Endothelial cell of umbilical vein (primary cell): Measurements from ENCODE around the gene ING2. TPM values are rescaled to one million over a fixed set of nuclear protein-coding genes. Genes with fewer than 3 reads are reported as not detected.

ENCODE experiments used
- BruUV-seq: library from RNA; stranded (reverse); fragments of 400-500 nt; replicated peaks from 2 replicates; lab custom pipeline; 2021; lab: Mats Ljungman, UMichigan
- CTCF ChIA-PET: fragments of 300-600, 350-600 bp; sonication (Branson Sonifier 250); formaldehyde crosslinking; loops from one replicate; lab custom pipeline; 2021; ENCODE audit warnings: antibody characterized with exemption, inconsistent platforms; lab: Charles Lee
- POLR2A ChIA-PET: fragments of 300-600, 350-600 bp; sonication (Branson Sonifier 250); formaldehyde crosslinking; loops from one replicate; lab custom pipeline; 2021; ENCODE audit warnings: antibody characterized with exemption, inconsistent platforms; lab: Charles Lee
- DNase-seq: peaks from one replicate; pipeline ENCODE4 v3.0.0-alpha.2; 2011; ENCODE audit warnings: low read depth, low spot score
- FAIRE-seq: peaks from 2 replicates; lab custom pipeline; 2011; peaks lifted over from hg19 to GRCh38; lab: Jason Lieb, UNC
- H2AFZ ChIP-seq: 2 replicates; pipeline ENCODE4 v1.6.0; 2012; ENCODE audit warnings: low read depth, low read length, control low read depth, inconsistent platforms
- H3K27ac ChIP-seq: 2 replicates; pipeline ENCODE4 v1.5.1; 2011; ENCODE audit warnings: low read depth, mild to moderate bottlenecking, control low read depth, low read length, moderate library complexity; ENCODE audit not compliant: insufficient read depth
- H3K27me3 ChIP-seq, 2 experiments: 2 replicates each; pipeline versions ENCODE4 v1.6.0 to v1.6.1; 2011; ENCODE audit warnings: low read length in 2 of 2, mixed read lengths in 1 of 2; ENCODE audit not compliant: control insufficient read depth in 2 of 2, insufficient read depth in 2 of 2
- H3K36me3 ChIP-seq, 2 experiments: 2 replicates in 1 of 2; 3 replicates in 1 of 2; pipeline ENCODE4 v1.5.1; 2011; ENCODE audit warnings: low read length in 2 of 2, mild to moderate bottlenecking in 1 of 2, moderate library complexity in 1 of 2; ENCODE audit not compliant: control insufficient read depth in 2 of 2, insufficient read depth in 2 of 2; ENCODE audit errors: extremely low read depth in 1 of 2
- H3K4me1 ChIP-seq: 3 replicates; pipeline ENCODE4 v1.5.1; 2011; ENCODE audit warnings: mild to moderate bottlenecking, low read length; ENCODE audit not compliant: control insufficient read depth, insufficient read depth; ENCODE audit errors: extremely low read depth
- H3K4me2 ChIP-seq: 2 replicates; pipeline ENCODE4 v1.6.1; 2011; ENCODE audit warnings: low read length, control low read depth, mixed read lengths; ENCODE audit not compliant: insufficient read depth
- H3K4me3 ChIP-seq, 3 experiments: fragments of 200-600 bp in 1 of 3; sonication (generic), shearing (Covaris generic) in 1 of 3; replicated peaks in 1 of 3; 2 replicates each; pipeline ENCODE4 v1.5.1; 2011 to 2016; ENCODE audit warnings: control low read depth in 3 of 3, low read length in 3 of 3, mild to moderate bottlenecking in 2 of 3, inconsistent platforms in 1 of 3, low read depth in 1 of 3, moderate library complexity in 1 of 3; ENCODE audit not compliant: insufficient read depth in 1 of 3
- H3K79me2 ChIP-seq: 2 replicates; pipeline ENCODE4 v1.6.0; 2012; ENCODE audit warnings: low read length, inconsistent platforms; ENCODE audit not compliant: control insufficient read depth, insufficient read depth
- H3K9ac ChIP-seq: replicated peaks from 2 replicates; pipeline ENCODE3; 2011; ENCODE audit warnings: low read length, control low read depth; ENCODE audit not compliant: insufficient read depth; ENCODE audit errors: extremely low read depth
- H3K9me1 ChIP-seq: replicated peaks from 3 replicates; pipeline ENCODE4 v1.6.0; 2011; ENCODE audit warnings: mild to moderate bottlenecking, low read length; ENCODE audit not compliant: control insufficient read depth, insufficient read depth; ENCODE audit errors: extremely low read depth
- H3K9me3 ChIP-seq: replicated peaks from 2 replicates; pipeline ENCODE4 v1.5.1; 2012; ENCODE audit warnings: low read length, inconsistent platforms; ENCODE audit not compliant: control insufficient read depth, insufficient read depth
- H4K20me1 ChIP-seq: replicated peaks from 2 replicates; pipeline ENCODE3; 2011; ENCODE audit warnings: mild to moderate bottlenecking, low read length; ENCODE audit not compliant: control insufficient read depth, insufficient read depth; ENCODE audit errors: extremely low read depth
- FOS ChIP-seq: IDR thresholded peaks from 2 replicates; pipeline ENCODE4 v1.6.1; 2011; ENCODE audit warnings: mild to moderate bottlenecking, low read length, moderate library complexity, borderline replicate concordance; ENCODE audit not compliant: insufficient read depth
- GATA2 ChIP-seq: IDR thresholded peaks from 2 replicates; pipeline ENCODE4 v1.7.0; 2011; ENCODE audit warnings: low read depth, mild to moderate bottlenecking, moderate library complexity, mixed read lengths, low read length; ENCODE audit not compliant: insufficient read length, insufficient read depth
- MYC ChIP-seq: IDR thresholded peaks from one replicate; pipeline ENCODE4 v1.6.1; 2011; ENCODE audit warnings: mild to moderate bottlenecking, low read depth, low read length
- POLR2A ChIP-seq: IDR thresholded peaks from 2 replicates; pipeline ENCODE4 v1.6.1; 2012; ENCODE audit warnings: low read depth, mild to moderate bottlenecking, control low read depth, low read length
- dilution Hi-C: fragments of 300-500 bp; cut with MboI; formaldehyde crosslinking; loops from one replicate; pipeline ENCODE4 v1.15.0; 2019; ENCODE audit warnings: low sequenced_read_pairs; ENCODE audit not compliant: extremely low pct_ligation_motif_present
- intact Hi-C: fragments of 100-400 bp; cut with micrococcal nuclease; formaldehyde crosslinking; loops from one replicate; pipeline ENCODE4 v1.10.0; 2022
- polyA plus RNA-seq, 4 experiments: library from polyadenylated mRNA; depleted of rRNA in 3 of 4; stranded (reverse) in 3 of 4; unstranded in 1 of 4; fragments of >200 nt; gene quantifications; 2 replicates each; pipeline versions ENCODE4 v1.2.1 to v1.2.3, GENCODE V29; 2011 to 2012; ENCODE audit warnings: missing spikeins in 1 of 4
- total RNA-seq: library from RNA; stranded (reverse); gene quantifications from 2 replicates; pipeline ENCODE4 v1.2.3, GENCODE V29; 2021
- TF ChIP-seq, protein P1 (sequence below), 2 donors: IDR thresholded peaks; 1 replicate in 1 of 2; 2 replicates in 1 of 2; pipeline ENCODE4 v1.5.1; 2011; ENCODE audit warnings: low read length in 2 of 2, mild to moderate bottlenecking in 2 of 2, moderate library complexity in 2 of 2, control low read depth in 1 of 2, inconsistent platforms in 1 of 2, low read depth in 1 of 2; ENCODE audit not compliant: insufficient read depth in 1 of 2; ENCODE audit errors: extremely low read depth in 1 of 2

The ING2 gene
- total and polyA plus RNA-seq, 2 donors (not counting 3 experiments of a cell fraction or from before 2014, with no cell fraction given) = 2.7 to 8.4 TPM

DNA sequence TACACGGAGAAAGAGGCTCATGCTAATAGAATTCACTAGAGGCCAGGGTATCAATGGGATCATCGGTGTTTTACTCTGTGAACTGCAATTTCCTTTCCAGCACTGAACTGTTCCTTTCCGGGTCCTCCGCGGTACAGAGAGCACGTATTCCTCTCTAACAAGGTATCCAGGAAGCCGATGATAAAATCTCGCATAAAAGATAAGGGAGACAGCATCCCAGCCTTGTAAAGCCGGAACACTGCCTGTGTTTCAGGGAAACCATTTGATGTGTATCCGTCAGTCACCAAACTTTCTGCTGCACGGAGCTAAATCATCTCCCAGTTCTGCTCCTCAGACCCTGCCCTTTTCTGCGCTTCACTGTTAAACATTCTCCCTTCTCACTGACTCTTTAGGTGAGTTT is 54.0 kb downstream of the ING2 start:
- Histone ChIP-seq H3K27me3 (peaks cover 0 to 4% of the 10 kb centered on the region in 2 experiments), H3K9me1 (no peaks in the 10 kb centered on the region), H3K9me3 (no peaks in the 10 kb centered on the region), H3K79me2 (no peaks in the 10 kb centered on the region), H3K27ac (no peak overlapping the region), H3K4me3 (no peak overlapping the region), H3K9ac (no peak overlapping the region), H4K20me1 (no peaks in the 10 kb centered on the region), H2AFZ (no peak overlapping the region), H3K36me3 (no peaks in the 10 kb centered on the region), H3K4me1 (no peaks in the 10 kb centered on the region), H3K4me2 (no peak overlapping the region)
- dilution Hi-C loops = no loop called here
- ChIA-PET CTCF (no interaction called here), POLR2A (no interaction called here)
- no peak for TF ChIP-seq GATA2
- no peak for TF ChIP-seq MYC
- no peak for FAIRE-seq
- intact Hi-C loops = no loop called here
- DNase-seq = no peak
- BruUV-seq = no TSS peak

DNA sequence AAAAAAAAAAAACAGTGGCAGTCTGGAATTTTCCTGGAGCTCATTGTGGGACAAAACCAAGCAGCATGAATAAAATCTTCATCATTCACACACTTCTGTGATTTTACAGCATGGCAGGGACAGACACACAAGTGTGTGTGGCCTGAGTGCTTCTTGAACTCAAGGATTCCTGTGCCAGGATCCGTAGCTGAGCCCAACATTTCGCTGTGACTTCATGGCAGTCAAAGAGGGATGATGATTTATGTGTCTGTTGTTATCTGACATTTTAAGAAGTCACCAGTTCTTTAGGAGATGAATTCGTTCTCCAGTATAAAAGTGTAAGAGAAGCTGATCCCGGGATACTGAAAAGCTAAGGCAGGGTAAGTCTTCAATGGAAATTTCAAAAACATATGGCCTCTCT is 57.0 kb downstream of the ING2 start:
- no peaks in the 10 kb centered on the region for H3K79me2 ChIP-seq
- ChIA-PET CTCF (interaction anchor here (0.9 to 1.9 kb wide), 3 partner anchors 9 to 13 kb away, joined by 3 to 5 read pairs (median 4); no protein-coding TSS in a partner anchor), POLR2A (no interaction called here)
- peaks cover 2 to 4% of the 10 kb centered on the region in 2 experiments for H3K27me3 ChIP-seq
- BruUV-seq = no TSS peak
- FAIRE-seq (no peak), DNase-seq (no peak)
- intact Hi-C loops = loop anchor here (1.0 to 5.0 kb wide), 2 partner anchors 40 to 90 kb away; no protein-coding TSS in a partner anchor
- no peaks in the 10 kb centered on the region for H3K9me1 ChIP-seq
- TF ChIP-seq POLR2A = no peak
- TF ChIP-seq, protein P1, sequence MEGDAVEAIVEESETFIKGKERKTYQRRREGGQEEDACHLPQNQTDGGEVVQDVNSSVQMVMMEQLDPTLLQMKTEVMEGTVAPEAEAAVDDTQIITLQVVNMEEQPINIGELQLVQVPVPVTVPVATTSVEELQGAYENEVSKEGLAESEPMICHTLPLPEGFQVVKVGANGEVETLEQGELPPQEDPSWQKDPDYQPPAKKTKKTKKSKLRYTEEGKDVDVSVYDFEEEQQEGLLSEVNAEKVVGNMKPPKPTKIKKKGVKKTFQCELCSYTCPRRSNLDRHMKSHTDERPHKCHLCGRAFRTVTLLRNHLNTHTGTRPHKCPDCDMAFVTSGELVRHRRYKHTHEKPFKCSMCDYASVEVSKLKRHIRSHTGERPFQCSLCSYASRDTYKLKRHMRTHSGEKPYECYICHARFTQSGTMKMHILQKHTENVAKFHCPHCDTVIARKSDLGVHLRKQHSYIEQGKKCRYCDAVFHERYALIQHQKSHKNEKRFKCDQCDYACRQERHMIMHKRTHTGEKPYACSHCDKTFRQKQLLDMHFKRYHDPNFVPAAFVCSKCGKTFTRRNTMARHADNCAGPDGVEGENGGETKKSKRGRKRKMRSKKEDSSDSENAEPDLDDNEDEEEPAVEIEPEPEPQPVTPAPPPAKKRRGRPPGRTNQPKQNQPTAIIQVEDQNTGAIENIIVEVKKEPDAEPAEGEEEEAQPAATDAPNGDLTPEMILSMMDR (IDR thresholded peaks at IDR 0.05; ENCODE audit: extremely low read depth in 1 of 2, insufficient read depth in 1 of 2, low read depth in 1 of 2, low read length in 2 of 2) = no peak
- no peak for TF ChIP-seq FOS
- H2AFZ ChIP-seq = no peak overlapping the region
- dilution Hi-C loops = no loop called here
- no peak overlapping the region for H3K4me2 ChIP-seq
- H3K4me1 ChIP-seq = no peaks in the 10 kb centered on the region
- H4K20me1 ChIP-seq = no peaks in the 10 kb centered on the region
- H3K4me3 ChIP-seq = no peak overlapping the region
- H3K27ac ChIP-seq = no peak overlapping the region
- no peaks in the 10 kb centered on the region for H3K36me3 ChIP-seq
- H3K9me3 ChIP-seq = no peaks in the 10 kb centered on the region
- no peak overlapping the region for H3K9ac ChIP-seq

Other genes with a start within 250 kb of the ING2 start
- not detected in 2 replicates for gene CLDN22, start 184.8 kb upstream of the ING2 start, total RNA-seq
- gene CLDN22, start 184.8 kb upstream of the ING2 start, polyA plus RNA-seq = not detected in 2 replicates
- gene CLDN24, start 182.6 kb upstream of the ING2 start, total RNA-seq = not detected in 2 replicates
- gene CLDN24, start 182.6 kb upstream of the ING2 start, polyA plus RNA-seq = not detected in 2 replicates
- 10.4 and 12.8 TPM in 2 replicates for gene CDKN2AIP, start 60.4 kb upstream of the ING2 start, total RNA-seq
- 4.7 and 5.1 TPM in 2 replicates for gene CDKN2AIP, start 60.4 kb upstream of the ING2 start, polyA plus RNA-seq
- gene RWDD4, start 154.1 kb downstream of the ING2 start, total RNA-seq = 16.6 and 16.8 TPM in 2 replicates
- 4.2 and 4.9 TPM in 2 replicates for gene RWDD4, start 154.1 kb downstream of the ING2 start, polyA plus RNA-seq
- 29.7 and 32.1 TPM in 2 replicates for gene TRAPPC11, start 154.2 kb downstream of the ING2 start, total RNA-seq
- gene TRAPPC11, start 154.2 kb downstream of the ING2 start, polyA plus RNA-seq = 15.8 and 21.2 TPM in 2 replicates